Hematopoietic multipotent progenitor cell treated with erythropoietin and hydrocortisone succinate and interleukin-3 and kit ligand, for 6 days (in vitro differentiated cells): Measurements from ENCODE around the gene SMIM38.
A peak's percentile ranks its signal among the peaks of the same experiment; 100 is the strongest.
"Not testable (repeated sequence)": the region's sequence is repeated elsewhere in the genome, so short reads cannot be mapped to it uniquely, and the experiment has no call there.

Source experiments
- DNase-seq: peaks from one replicate; pipeline ENCODE4 v3.0.0-alpha.2; 2015

Gene SMIM38

GRCh38 chr11:69141742-69142141 lies 14.0 kb upstream of the SMIM38 start:
- DNase-seq = no peak

GRCh38 chr11:69142895-69143294 lies 12.8 kb upstream of the SMIM38 start:
- DNase-seq = no peak

GRCh38 chr11:69144316-69145049 lies 11.3 kb upstream of the SMIM38 start:
- no peak for DNase-seq

DNA sequence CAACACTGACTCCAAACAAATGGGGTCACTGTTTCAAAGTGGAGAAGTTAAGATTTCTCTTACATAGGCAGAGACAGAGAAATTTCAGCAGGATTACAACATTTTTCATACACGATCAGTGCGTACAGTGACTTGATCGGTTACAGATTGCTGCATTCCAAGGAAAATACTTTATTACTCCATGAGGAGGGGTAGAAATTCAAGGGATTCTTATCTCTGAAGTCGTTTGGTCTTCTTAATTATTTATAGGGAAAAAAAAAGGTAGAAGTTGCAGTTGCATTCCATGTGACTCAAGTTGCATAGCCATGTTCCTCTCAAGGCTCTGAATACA lies 10.7 kb upstream of the SMIM38 start:
- DNase-seq = no peak

DNA sequence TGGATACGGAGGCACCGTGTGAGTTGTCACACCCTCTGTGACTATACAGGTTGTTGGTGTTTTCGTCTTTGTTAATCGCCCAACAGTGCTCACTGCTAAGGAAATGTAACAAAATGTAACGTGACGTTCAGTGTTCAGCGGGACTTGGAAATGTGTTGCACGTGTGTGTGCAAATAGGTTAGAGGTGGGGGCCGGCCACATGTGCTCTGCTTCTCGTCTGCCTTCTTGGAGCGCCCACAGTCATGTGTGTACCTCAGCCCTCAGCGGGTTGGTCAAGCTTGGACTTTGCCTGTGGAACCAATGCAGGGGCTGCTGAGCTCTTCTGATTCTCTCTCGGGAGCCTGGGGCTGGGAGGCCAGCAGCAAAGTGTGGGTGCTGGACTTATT lies 7.4 kb upstream of the SMIM38 start:
- no peak for DNase-seq

GRCh38 chr11:69148806-69149205 lies 6.9 kb upstream of the SMIM38 start:
- no peak for DNase-seq

DNA sequence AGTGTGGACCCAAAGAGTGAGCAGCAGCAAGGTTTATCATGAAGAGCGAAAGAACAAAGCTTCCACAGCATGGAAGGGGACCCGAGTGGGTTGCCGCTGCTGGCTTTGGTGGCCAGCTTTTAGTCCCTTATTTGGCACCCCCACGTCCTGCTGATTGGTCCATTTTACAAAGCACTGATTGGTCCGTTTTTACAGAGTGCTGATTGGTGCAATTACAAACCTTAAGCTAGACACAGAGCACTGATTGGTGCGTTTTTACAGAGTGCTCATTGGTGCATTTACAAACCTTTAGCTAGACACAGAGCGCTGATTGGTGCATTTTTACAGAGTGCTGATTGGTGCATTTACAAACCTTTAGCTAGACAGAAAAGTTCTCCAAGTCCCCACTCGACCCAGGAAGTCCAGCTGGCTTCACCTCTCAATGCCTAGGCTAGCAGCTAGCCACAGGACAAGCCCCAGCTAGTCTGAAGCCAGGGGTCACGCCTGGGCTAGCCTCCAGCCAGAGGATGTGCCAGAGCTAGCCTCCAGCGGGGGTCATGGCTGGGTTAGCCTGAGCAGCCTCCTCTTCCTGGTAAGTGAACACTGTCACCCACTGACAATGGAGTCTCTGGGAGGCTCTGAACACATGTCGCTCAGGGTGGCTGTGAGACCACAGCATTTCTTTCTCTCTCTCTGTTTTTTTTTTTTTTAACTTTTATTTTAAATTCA lies 6.2 kb upstream of the SMIM38 start:
- DNase-seq = not testable (repeated sequence)

GRCh38 chr11:69150175-69150574 lies 5.6 kb upstream of the SMIM38 start:
- DNase-seq = no peak

- DNase-seq = no peak
Observed at GRCh38 chr11:69151836-69152235, 3.9 kb upstream of the SMIM38 start.

DNA sequence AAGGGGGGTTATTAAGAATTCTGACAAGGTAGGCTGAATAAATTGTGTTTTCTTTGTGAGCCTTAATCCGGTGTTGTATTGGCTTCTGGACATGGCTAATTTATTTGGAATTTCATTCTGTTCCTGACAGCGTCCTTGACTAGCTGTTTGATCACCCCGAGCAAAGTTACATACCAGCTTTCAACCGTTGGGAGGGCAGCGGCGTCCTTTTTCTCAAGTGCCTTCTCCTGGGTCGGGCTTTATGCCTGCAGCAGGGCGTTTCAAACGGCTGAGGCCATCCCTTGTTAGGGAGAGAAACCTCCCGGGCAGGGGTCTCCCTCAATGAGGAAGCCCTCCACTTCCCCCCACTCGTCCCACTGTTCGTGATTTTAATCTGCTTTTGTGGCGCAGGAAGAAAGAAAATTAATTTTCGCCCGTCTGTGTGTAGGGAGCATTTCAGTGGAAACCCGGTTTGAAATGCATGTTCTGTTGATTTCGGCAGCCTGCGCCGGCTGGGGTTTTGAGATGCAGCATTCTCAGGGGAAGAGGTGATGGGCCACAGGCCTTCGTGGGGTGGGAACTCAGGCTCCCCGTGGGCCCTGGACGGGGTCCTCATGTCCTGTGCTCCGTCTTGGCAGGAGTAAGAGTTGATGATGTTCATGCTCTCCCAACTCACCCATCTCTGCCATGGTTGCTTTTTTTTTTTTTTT lies 2.9 kb upstream of the SMIM38 start:
- DNase-seq = no peak

- no peak for DNase-seq
Observed at GRCh38 chr11:69153661-69154060, 2.1 kb upstream of the SMIM38 start.

- DNase-seq = no peak
Observed at GRCh38 chr11:69154211-69154913, 1.4 kb upstream of the SMIM38 start.

DNA sequence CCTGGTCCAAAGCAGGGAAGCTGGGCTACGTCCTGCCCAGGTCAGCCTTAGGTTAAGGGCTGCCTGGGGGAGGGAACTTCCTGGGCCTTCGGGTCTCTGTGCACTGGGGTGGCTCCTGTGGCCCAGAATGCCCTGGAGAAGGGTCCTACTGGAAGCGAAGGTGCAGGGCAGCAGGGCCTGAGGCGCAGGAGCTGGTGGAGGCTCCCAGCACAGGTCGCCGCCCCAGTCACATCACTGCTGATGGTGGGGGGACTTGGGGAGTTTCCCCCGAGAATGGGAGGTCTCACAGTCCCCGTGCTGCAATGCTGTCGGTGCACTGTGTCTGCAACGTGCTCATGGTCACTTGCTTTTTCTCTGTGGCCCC lies 815 bp upstream of the SMIM38 start:
- DNase-seq = no peak

GRCh38 chr11:69156235-69156639 lies 502 bp downstream of the SMIM38 start:
- no peak for DNase-seq

DNA sequence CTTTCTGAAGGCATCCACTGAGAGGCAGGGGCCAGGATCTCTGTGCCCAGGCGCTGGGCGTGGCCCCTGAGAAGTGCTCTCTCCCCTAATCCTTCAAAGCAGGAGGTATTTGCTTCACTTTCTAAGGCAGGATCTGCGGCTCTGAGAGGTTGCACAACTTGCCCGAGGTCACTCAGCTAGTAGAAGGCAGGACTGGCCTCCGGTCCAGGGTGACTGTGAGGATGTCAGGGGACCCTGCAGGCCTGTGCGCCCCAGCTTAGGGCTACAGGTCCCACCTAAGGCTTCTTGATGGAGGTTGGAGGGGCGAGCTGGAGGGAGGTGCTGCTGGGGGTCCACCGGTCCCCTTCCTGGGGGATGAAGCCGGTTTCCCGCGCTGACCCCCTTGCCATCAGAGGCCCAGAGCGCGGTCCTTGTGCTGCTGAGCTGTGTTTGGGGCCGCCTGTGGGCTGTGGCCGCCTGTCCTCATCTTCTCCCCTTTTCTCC lies 979 bp downstream of the SMIM38 start:
- peak; percentile 42 for DNase-seq

GRCh38 chr11:69157156-69157821 lies 1.6 kb downstream of the SMIM38 start:
- no peak for DNase-seq

GRCh38 chr11:69157822-69158231 lies 2.1 kb downstream of the SMIM38 start:
- no peak for DNase-seq

DNA sequence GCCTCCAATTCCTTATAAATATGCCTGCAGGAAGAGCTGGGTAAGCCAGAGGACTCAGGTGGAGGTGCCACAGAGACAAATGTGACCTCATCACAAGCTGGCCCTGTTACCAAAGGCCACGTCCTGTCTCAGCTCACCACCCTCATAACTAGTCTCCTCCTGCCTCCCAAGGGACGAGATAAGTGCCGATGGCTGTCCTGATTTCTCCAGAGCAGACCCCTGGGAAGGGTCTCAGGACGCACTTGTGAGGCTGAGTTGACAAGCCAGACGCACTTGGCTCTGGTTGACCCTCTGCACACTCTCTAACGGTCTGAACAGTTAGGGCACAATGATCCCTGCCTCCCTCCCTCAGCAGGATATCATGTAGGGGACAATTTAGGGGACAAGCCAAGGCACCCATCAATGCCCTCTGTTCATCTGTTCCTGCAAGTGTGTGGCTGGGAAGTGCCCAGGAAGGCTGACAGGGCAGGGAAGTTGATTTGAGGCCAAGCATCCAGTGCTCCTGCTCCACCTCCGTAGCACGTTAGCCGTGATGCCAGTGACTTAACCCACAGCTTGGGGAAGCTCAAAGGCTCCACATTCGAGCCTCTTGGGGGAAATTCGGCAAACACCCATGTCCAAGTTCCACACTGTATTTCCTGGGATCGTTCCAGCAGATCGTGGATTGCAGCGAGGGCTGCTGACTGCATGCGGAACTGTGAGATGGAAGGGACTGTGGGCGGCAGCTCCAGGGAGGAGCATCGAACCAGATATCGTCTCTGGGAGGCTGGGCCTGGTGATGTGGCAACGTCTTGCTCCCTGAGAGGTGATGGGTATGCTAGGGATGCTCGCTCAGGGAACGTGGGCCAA lies 2.8 kb downstream of the SMIM38 start:
- no peak for DNase-seq

DNA sequence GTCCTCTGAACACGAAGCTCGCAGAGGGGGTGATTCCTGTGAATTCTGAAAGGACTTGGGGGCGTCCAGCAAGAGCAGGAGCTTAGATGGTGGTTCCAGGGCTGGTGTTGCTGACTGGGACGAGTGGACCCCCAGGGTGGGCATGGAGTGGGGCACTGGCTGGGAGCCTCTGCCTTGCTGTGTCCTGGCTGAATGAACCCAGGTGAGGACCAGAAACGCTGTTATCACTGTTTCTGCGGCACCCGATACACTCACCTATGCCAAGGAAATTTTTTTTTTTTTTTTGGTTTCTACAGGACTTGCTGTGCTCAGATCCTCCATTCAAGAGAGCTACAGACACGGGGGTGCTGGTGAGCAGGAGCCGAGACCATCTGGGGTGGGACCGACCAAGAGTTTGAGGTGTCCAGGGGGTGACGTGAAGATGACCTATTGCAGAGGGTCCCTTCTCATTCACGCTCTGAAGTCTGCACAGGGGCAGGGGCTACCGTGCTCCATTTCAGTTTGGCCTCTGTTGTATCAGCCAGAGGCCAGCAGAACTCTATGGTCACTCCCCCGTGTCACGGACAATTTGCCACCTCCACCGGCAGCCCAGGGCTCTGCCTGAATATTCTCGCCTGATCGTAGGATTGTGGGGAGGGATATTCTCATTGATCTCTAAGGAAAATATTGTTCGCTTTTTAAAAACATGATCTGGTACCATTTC lies 3.6 kb downstream of the SMIM38 start:
- no peak for DNase-seq

DNA sequence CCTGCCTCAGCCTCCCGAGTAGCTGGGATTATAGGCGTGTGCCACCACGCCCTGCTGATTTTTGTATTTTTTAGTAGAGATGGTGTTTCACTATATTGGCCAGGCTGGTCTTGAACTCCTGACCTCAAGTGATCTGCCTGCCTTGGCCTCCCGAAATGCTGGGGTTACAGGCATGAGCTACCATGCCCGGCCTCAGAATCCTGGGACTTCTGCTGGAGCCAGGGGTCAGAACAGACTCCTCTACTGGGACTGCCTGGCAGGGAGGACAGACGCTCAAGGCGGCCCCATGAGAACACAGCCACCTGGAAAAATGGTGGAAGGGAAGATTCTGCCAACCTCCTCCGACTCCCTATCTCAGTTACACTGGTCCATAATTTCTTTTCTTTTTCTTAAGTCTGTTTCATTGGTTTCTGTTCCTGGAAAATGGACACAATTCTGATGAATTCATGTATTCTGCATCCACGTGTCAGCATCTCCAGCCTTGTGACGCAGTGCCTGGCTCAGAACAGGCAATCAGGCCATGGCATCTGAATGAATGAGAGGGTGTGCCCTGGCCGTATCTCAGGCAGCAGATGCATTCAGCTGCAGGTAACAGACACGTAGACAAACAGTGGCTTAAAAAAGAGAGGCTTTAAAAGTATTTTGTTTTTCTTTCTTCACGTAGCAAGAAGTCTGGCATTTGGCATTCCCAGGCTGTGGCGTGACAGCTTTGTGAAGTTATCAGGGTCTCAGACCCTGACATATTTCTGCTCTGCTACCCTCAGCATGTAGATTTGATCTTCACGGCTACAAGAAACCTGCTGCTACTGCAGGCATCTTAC lies 4.8 kb downstream of the SMIM38 start:
- peak; percentile 48 for DNase-seq

GRCh38 chr11:69161117-69161407 lies 5.3 kb downstream of the SMIM38 start:
- no peak for DNase-seq
